ENCODE measurements around the gene SGCA. TPM values are rescaled to one million over a fixed set of nuclear protein-coding genes. Genes with fewer than 3 reads are reported as not detected.

Gene SGCA
- total RNA-seq, 1 experiment from 2014 or later = 0.24 TPM

- Histone ChIP-seq H3K9ac (ENCODE audit: extremely low read depth, insufficient read length, low read length) (no peak overlapping the region), H3K4me1 (ENCODE audit: insufficient read depth, low read length) (no peaks in the 10 kb centered on the region; the same call in 1 of the 2 replicates), H3K9me3 (ENCODE audit: control insufficient read depth, low read depth, low read length) (no peaks in the 10 kb centered on the region), H3K56ac (ENCODE audit: insufficient read length, low read depth, low read length) (no peak overlapping the region), H2BK15ac (ENCODE audit: low read depth, low read length) (no peak overlapping the region), H4K8ac (replicated peaks; ENCODE audit: insufficient read length, low read depth, low read length) (no peak overlapping the region), H2BK120ac (ENCODE audit: low read depth, low read length, poor library complexity, severe bottlenecking) (no peak overlapping the region), H3K4me2 (ENCODE audit: insufficient read depth, insufficient read length, low read length) (no peak overlapping the region), H3K23me2 (ENCODE audit: insufficient read length, low read depth, low read length, poor library complexity, severe bottlenecking) (no peaks in the 10 kb centered on the region), H3K79me2 (ENCODE audit: insufficient read depth, low read length) (no peaks in the 10 kb centered on the region), H2BK5ac (ENCODE audit: insufficient read length, low read length) (no peak overlapping the region), H2AFZ (ENCODE audit: low read length) (no peak overlapping the region), H4K5ac (ENCODE audit: insufficient read length, low read depth, low read length) (no peak overlapping the region), H2BK20ac (ENCODE audit: low read depth, low read length, poor library complexity, severe bottlenecking) (no peak overlapping the region), H3K79me1 (ENCODE audit: insufficient read depth, low read depth, low read length, poor library complexity, severe bottlenecking) (no peaks in the 10 kb centered on the region), H4K91ac (ENCODE audit: insufficient read length, low read depth, low read length) (no peak overlapping the region), H3K23ac (ENCODE audit: insufficient read length, low read depth, low read length) (no peak overlapping the region), H3K27me3 (ENCODE audit: insufficient read depth, low read length) (no peaks in the 10 kb centered on the region), H3T11ph (ENCODE audit: low read length) (no peak overlapping the region), H2AK5ac (ENCODE audit: insufficient read length, low read length) (no peak overlapping the region), H3K27ac (ENCODE audit: insufficient read length, low read depth, low read length) (no peak overlapping the region), H4K20me1 (ENCODE audit: control insufficient read depth, insufficient read depth, insufficient read length) (no peaks in the 10 kb centered on the region), H3K4ac (ENCODE audit: low read depth, low read length) (no peak overlapping the region), H3K14ac (ENCODE audit: insufficient read depth, low read length) (no peak overlapping the region), H2BK12ac (ENCODE audit: insufficient read length, low read depth, low read length) (no peak overlapping the region), H3K18ac (ENCODE audit: insufficient read length, low read depth, low read length) (no peak overlapping the region)
- peaks cover 5 to 43% (median 42%) of the 10 kb centered on the region in 3 experiments; a peak in 6 of 7 replicates for H3K36me3 Mint-ChIP-seq (ENCODE audit: insufficient read depth in 1 of 3, low read depth in 3 of 3)
- no peak for TF ChIP-seq CTCF (conservative IDR thresholded peaks at IDR 0.05)
- peaks cover 2% of the 10 kb centered on the region; the same call in 1 of the 2 replicates for H3K27me3 Mint-ChIP-seq (ENCODE audit: low read depth)
- no peak for DNase-seq
- H3K4me1 Mint-ChIP-seq = peaks cover 27 to 39% of the 10 kb centered on the region in 2 experiments
- H3K9me3 Mint-ChIP-seq = no peaks in the 10 kb centered on the region
- 0 out of 7 replicates have a peak overlapping the region, but pooled peaks of 2 of the 3 experiments have one; percentile 23 to 54 for H3K27ac Mint-ChIP-seq
- no peak overlapping the region for H3K4me3 Mint-ChIP-seq
- no CpG with 5 or more reads among the region's 19 CpGs for WGBS (ENCODE audit: extremely low coverage, insufficient read length, low lambda C conversion rate)
Observed at GRCh38 chr17:50184611-50185398, 19.0 kb downstream of the SGCA start.

Measured in H9 (cell line).